IMR-90 (cell line): ENCODE results near the gene SGCE. TPM values are rescaled to one million over a fixed set of nuclear protein-coding genes. Genes with fewer than 3 reads are reported as not detected.

Source experiments
- ATAC-seq: fragments of 200-7000 bp; cut with Tn5 transposase; 2 replicates; pipeline ENCODE4 v1.9.1; 2020; ENCODE audit warnings: low read depth, mild to moderate bottlenecking, moderate library complexity
- BruUV-seq: library from RNA; stranded (reverse); fragments of 400-500 nt; replicated peaks from 2 replicates; lab custom pipeline; 2021; lab: Mats Ljungman, UMichigan
- CTCF ChIA-PET: fragments of 300-600 bp; formaldehyde crosslinking; extraction: SDS; loops from one replicate; lab custom pipeline; 2021; ENCODE audit warnings: antibody characterized with exemption; lab: Yijun Ruan, JAX
- POLR2A ChIA-PET: fragments of 300-600 bp; sonication (Branson Sonifier 250); formaldehyde crosslinking; loops from one replicate; lab custom pipeline; 2022; ENCODE audit warnings: antibody characterized with exemption; ENCODE audit not compliant: unreplicated experiment; lab: Charles Lee
- DNase-seq: peaks from one replicate; pipeline ENCODE4 v3.0.0; 2013
- H2AFZ ChIP-seq: replicated peaks from 2 replicates; pipeline ENCODE3; 2013; ENCODE audit warnings: low read length, mild to moderate bottlenecking; ENCODE audit not compliant: poor library complexity
- H2AK5ac ChIP-seq: 2 replicates; pipeline ENCODE4 v1.6.1; 2013; ENCODE audit warnings: low read depth, low read length, inconsistent platforms
- H2AK9ac ChIP-seq: replicated peaks from 2 replicates; pipeline ENCODE3; 2013; ENCODE audit warnings: mild to moderate bottlenecking, low read depth, low read length, moderate library complexity; ENCODE audit not compliant: poor library complexity
- H2BK120ac ChIP-seq: 2 replicates; pipeline ENCODE4 v1.6.1; 2013; ENCODE audit warnings: low read depth, low read length, inconsistent platforms
- H2BK15ac ChIP-seq: 3 replicates; pipeline ENCODE4 v1.6.1; 2013; ENCODE audit warnings: low read depth, low read length, inconsistent platforms
- H2BK20ac ChIP-seq: 2 replicates; pipeline ENCODE4 v1.6.1; 2013; ENCODE audit warnings: low read depth, mild to moderate bottlenecking, inconsistent platforms, low read length, moderate library complexity
- H2BK5ac ChIP-seq: 2 replicates; pipeline ENCODE4 v1.6.1; 2013; ENCODE audit warnings: mild to moderate bottlenecking, low read depth, low read length, inconsistent platforms; ENCODE audit not compliant: poor library complexity, severe bottlenecking
- H3K14ac ChIP-seq: replicated peaks from 2 replicates; pipeline ENCODE4 v1.6.1; 2013; ENCODE audit warnings: low read depth, low read length, inconsistent platforms
- H3K18ac ChIP-seq: 2 replicates; pipeline ENCODE4 v1.6.1; 2013; ENCODE audit warnings: low read depth, low read length, control low read depth
- H3K23ac ChIP-seq: 2 replicates; pipeline ENCODE4 v1.6.1; 2013; ENCODE audit warnings: low read depth, low read length, inconsistent platforms
- H3K27ac ChIP-seq: 2 replicates; pipeline ENCODE4 v1.5.1; 2013; ENCODE audit warnings: mild to moderate bottlenecking, control low read depth, low read length; ENCODE audit not compliant: insufficient read depth
- H3K27me3 ChIP-seq: 2 replicates; pipeline ENCODE4 v1.6.1; 2013; ENCODE audit warnings: low read length; ENCODE audit not compliant: control insufficient read depth, insufficient read depth
- H3K36me3 ChIP-seq: 2 replicates; pipeline ENCODE4 v1.6.1; 2013; ENCODE audit warnings: low read length, mixed read lengths; ENCODE audit not compliant: control insufficient read depth, insufficient read depth
- H3K4ac ChIP-seq: 2 replicates; pipeline ENCODE4 v1.6.1; 2013; ENCODE audit warnings: low read depth, low read length, inconsistent platforms
- H3K4me1 ChIP-seq: 2 replicates; pipeline ENCODE4 v1.6.1; 2013; ENCODE audit warnings: low read length, mixed read lengths; ENCODE audit not compliant: control insufficient read depth, insufficient read depth
- H3K4me2 ChIP-seq: 2 replicates; pipeline ENCODE4 v1.6.1; 2013; ENCODE audit warnings: low read depth, mild to moderate bottlenecking, control low read depth, low read length, moderate library complexity
- H3K4me3 ChIP-seq: 2 replicates; pipeline ENCODE4 v1.5.1; 2013; ENCODE audit warnings: low read depth, mild to moderate bottlenecking, control low read depth, low read length, moderate library complexity; ENCODE audit not compliant: insufficient read depth
- H3K56ac ChIP-seq: 2 replicates; pipeline ENCODE4 v1.6.1; 2013; ENCODE audit warnings: low read length, inconsistent platforms; ENCODE audit not compliant: insufficient read depth; ENCODE audit errors: extremely low read depth
- H3K79me1 ChIP-seq, 2 experiments: 2 replicates each; pipeline ENCODE4 v1.6.1; 2013; ENCODE audit warnings: low read length in 2 of 2, inconsistent platforms in 1 of 2, low read depth in 1 of 2
- H3K9ac ChIP-seq: 2 replicates; pipeline ENCODE4 v1.6.1; 2013; ENCODE audit warnings: low read depth, low read length, control low read depth
- H3K9me1 ChIP-seq: 2 replicates; pipeline ENCODE4 v1.6.1; 2013; ENCODE audit warnings: low read length, inconsistent platforms; ENCODE audit not compliant: insufficient read depth
- H3K9me3 ChIP-seq: 2 replicates; pipeline ENCODE4 v1.6.1; 2013; ENCODE audit warnings: low read length; ENCODE audit not compliant: control insufficient read depth, insufficient read depth
- H4K20me1 ChIP-seq: 2 replicates; pipeline ENCODE4 v1.6.1; 2013; ENCODE audit warnings: low read length, inconsistent platforms; ENCODE audit not compliant: insufficient read depth
- H4K5ac ChIP-seq: 2 replicates; pipeline ENCODE4 v1.6.1; 2013; ENCODE audit warnings: mild to moderate bottlenecking, low read depth, low read length, control low read depth
- H4K8ac ChIP-seq, 2 experiments: 2 replicates each; pipeline ENCODE4 v1.6.1; 2013; ENCODE audit warnings: low read depth in 2 of 2, low read length in 2 of 2, control low read depth in 1 of 2, inconsistent platforms in 1 of 2
- H4K91ac ChIP-seq: 2 replicates; pipeline ENCODE4 v1.6.1; 2013; ENCODE audit warnings: low read depth, low read length, inconsistent platforms; ENCODE audit not compliant: insufficient read depth
- CHD1 ChIP-seq: IDR thresholded peaks from 2 replicates; pipeline ENCODE4 v1.6.1; 2012; ENCODE audit warnings: low read depth, low read length, improper control_type of control experiment
- FOS ChIP-seq: fragments of 150-350 bp; IDR thresholded peaks from 2 replicates; pipeline ENCODE4 v1.6.1; 2016; ENCODE audit warnings: low read depth, low read length
- MAFK ChIP-seq: IDR thresholded peaks from 2 replicates; pipeline ENCODE4 v1.6.1; 2012; ENCODE audit warnings: low read depth, low read length, improper control_type of control experiment
- MAZ ChIP-seq: IDR thresholded peaks from 2 replicates; pipeline ENCODE4 v1.6.1; 2012; ENCODE audit warnings: low read depth, mild to moderate bottlenecking, low read length, improper control_type of control experiment, moderate library complexity, borderline replicate concordance
- POLR2A ChIP-seq: IDR thresholded peaks from 2 replicates; pipeline ENCODE4 v1.6.1; 2012; ENCODE audit warnings: mild to moderate bottlenecking, low read depth, low read length
- RCOR1 ChIP-seq: IDR thresholded peaks from 2 replicates; pipeline ENCODE4 v1.6.1; 2012; ENCODE audit warnings: mild to moderate bottlenecking, low read length, improper control_type of control experiment; ENCODE audit not compliant: insufficient replicate concordance
- SMC3 ChIP-seq: fragments of 150-350 bp; IDR thresholded peaks from 2 replicates; pipeline ENCODE4 v1.6.1; 2016; ENCODE audit warnings: low read depth, mild to moderate bottlenecking, antibody characterized with exemption, low read length, moderate library complexity
- WGBS, 2 experiments: methylation state at CpG; one replicate each; pipeline versions ENCODE4 v1.1.5 to v1.1.7; 2013; ENCODE audit warnings: missing lambda C conversion rate in 2 of 2; ENCODE audit not compliant: insufficient read length in 1 of 2; ENCODE audit errors: extremely low coverage in 2 of 2; 5-methylcytosine and 5-hydroxymethylcytosine counted together
- dilution Hi-C: fragments of 300-500 bp; cut with HindIII; formaldehyde crosslinking; loops from one replicate; pipeline ENCODE4 v1.14.3; 2018; ENCODE audit warnings: low sequenced_read_pairs; ENCODE audit not compliant: unreplicated experiment
- in situ Hi-C: fragments of 300-500 bp; cut with MboI; formaldehyde crosslinking; loops from 3 replicates; pipeline ENCODE4 v1.14.3; 2019; ENCODE audit warnings: low sequenced_read_pairs, inconsistent platforms, mixed read lengths
- intact Hi-C: fragments of 100-400 bp; cut with micrococcal nuclease; formaldehyde crosslinking; loops from 2 replicates; pipeline ENCODE4 v1.10.0; 2022
- polyA plus RNA-seq, 3 experiments: library from polyadenylated mRNA; depleted of rRNA; stranded (reverse); fragments of >200 nt; gene quantifications; 2 replicates each; pipeline ENCODE4 v1.2.3, GENCODE V29; 2012; ENCODE audit warnings: low replicate concordance in 1 of 3
- total RNA-seq: library from RNA; depleted of rRNA; stranded (reverse); fragments of >200 nt; gene quantifications from 2 replicates; pipeline ENCODE4 v1.2.3, GENCODE V29; 2012
- TF ChIP-seq, protein P1 (sequence below): conservative IDR thresholded peaks from 2 replicates; pipeline ENCODE4 v1.5.1; 2012; ENCODE audit warnings: mild to moderate bottlenecking, low read depth, low read length, improper control_type of control experiment

The SGCE gene
- total and polyA plus RNA-seq, 2 of the 4 experiments (the other 2 are of a cell fraction): 39.4 to 40.5 TPM

DNA sequence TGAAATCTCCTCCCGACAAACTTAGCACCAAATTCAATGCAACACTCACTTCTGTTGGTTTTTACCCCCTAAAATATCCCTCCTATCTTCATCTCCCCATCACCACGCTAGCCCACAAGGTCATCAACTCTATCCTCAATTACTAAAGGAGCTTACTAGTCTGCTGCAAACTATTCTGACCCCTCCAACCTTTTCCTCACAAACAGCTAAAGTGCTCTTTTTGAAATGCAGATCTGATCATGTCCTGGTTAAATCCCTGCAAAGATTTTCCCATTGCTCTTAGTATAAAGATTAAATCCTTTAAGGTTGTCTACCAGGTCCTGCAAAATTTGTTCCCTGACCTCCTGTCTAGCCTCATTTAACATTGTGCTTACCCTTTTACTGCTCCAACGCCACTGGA, 8.6 kb downstream of the SGCE start:
- Histone ChIP-seq H3K18ac (no peak overlapping the region), H3K56ac (no peak overlapping the region), H2BK15ac (no peak overlapping the region), H3K27me3 (no peaks in the 10 kb centered on the region), H2BK5ac (no peak overlapping the region), H3K9me1 (peaks cover 2% of the 10 kb centered on the region; the same call in 1 of the 2 replicates), H4K5ac (no peak overlapping the region), H2AK9ac (no peak overlapping the region), H4K20me1 (peaks cover 5% of the 10 kb centered on the region; the same call in 1 of the 2 replicates), H2BK120ac (no peak overlapping the region), H3K4me1 (0 out of 2 replicates have a peak, but pooled peaks cover 1% of the 10 kb centered on the region), H4K91ac (no peak overlapping the region), H3K9ac (no peak overlapping the region), H2AFZ (no peak overlapping the region), H3K23ac (no peak overlapping the region), H4K8ac (no peak overlapping the region), H2AK5ac (no peak overlapping the region), H3K79me1 (peaks cover 9 to 18% of the 10 kb centered on the region in 2 experiments), H3K27ac (no peak overlapping the region), H3K9me3 (no peaks in the 10 kb centered on the region), H3K36me3 (no peaks in the 10 kb centered on the region), H3K4me3 (no peak overlapping the region), H3K4me2 (no peak overlapping the region), H2BK20ac (no peak overlapping the region), H3K14ac (no peak overlapping the region), H3K4ac (no peak overlapping the region)
- in situ Hi-C loops: no loop called here
- intact Hi-C loops: no loop called here
- ChIA-PET CTCF (interaction anchor here (2.1 kb wide), 1 partner anchor 10 kb away, joined by 7 read pairs; the partner anchor contains the start of gene SGCE), POLR2A (no interaction called here)
- DNase-seq (no peak), ATAC-seq (no peak)
- dilution Hi-C loops: no loop called here
- TF ChIP-seq POLR2A: no peak
- no peak for TF ChIP-seq SMC3
- TF ChIP-seq MAFK: no peak
- TF ChIP-seq CHD1: no peak
- no peak for TF ChIP-seq MAZ
- no peak for TF ChIP-seq RCOR1
- TF ChIP-seq FOS: no peak
- TF ChIP-seq, protein P1, sequence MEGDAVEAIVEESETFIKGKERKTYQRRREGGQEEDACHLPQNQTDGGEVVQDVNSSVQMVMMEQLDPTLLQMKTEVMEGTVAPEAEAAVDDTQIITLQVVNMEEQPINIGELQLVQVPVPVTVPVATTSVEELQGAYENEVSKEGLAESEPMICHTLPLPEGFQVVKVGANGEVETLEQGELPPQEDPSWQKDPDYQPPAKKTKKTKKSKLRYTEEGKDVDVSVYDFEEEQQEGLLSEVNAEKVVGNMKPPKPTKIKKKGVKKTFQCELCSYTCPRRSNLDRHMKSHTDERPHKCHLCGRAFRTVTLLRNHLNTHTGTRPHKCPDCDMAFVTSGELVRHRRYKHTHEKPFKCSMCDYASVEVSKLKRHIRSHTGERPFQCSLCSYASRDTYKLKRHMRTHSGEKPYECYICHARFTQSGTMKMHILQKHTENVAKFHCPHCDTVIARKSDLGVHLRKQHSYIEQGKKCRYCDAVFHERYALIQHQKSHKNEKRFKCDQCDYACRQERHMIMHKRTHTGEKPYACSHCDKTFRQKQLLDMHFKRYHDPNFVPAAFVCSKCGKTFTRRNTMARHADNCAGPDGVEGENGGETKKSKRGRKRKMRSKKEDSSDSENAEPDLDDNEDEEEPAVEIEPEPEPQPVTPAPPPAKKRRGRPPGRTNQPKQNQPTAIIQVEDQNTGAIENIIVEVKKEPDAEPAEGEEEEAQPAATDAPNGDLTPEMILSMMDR: no peak
- BruUV-seq: no TSS peak
- WGBS, 2 experiments: 69% methylated on average over 3 of the region's 3 CpGs; no CpG with 5 or more reads in 1 of the 2 experiments
